GM18517 (cell line): ENCODE measurements around the gene GCNA.
"Not testable (repeated sequence)": the region's sequence is repeated elsewhere in the genome, so short reads cannot be mapped to it uniquely, and the experiment has no call there.

Experiments used
- ATAC-seq: cut with Tn5 transposase; IDR thresholded peaks from one replicate; pipeline ENCODE4 v1.9.1; 2021; ENCODE audit warnings: mild to moderate bottlenecking, moderate library complexity; ENCODE audit not compliant: unreplicated experiment

The GCNA gene

DNA sequence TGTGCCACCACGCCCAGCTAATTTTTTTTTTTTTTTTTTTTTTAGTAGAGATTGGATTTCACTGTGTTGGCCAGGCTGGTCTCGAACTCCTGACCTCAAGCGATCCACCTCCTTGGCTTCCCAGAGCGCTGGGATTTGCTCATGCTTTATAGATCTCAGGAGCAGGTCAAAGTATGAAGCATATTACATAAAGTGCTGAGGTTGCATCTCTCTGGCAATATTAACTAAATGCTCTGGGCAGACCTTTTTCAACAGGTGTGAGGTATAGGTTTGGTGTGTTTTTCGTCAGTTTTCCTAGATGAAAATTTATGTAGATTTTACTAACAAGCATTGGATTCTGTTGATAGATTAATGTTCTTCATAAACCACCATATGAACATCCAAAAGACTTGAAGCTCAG, 19.3 kb upstream of the GCNA start:
- ATAC-seq = no peak

DNA sequence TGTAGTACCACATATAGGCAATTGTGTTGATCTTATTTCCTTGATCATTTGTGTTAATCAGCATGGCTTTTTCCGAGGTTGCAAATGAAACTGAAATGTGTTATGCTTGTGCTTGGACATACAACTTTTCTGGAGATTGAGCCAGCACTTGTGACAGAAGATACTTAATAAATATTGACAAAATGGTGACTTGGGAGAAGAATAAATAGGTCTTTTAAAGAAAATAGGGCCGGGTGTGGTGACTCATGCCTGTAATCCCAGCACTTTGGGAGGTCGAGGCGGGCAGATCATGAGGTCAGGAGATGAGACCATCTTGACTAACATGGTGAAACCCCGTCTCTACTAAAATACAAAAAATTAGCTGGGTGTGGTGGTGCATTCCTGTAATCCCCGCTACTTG, 18.5 kb upstream of the GCNA start:
- ATAC-seq = not testable (repeated sequence)

DNA sequence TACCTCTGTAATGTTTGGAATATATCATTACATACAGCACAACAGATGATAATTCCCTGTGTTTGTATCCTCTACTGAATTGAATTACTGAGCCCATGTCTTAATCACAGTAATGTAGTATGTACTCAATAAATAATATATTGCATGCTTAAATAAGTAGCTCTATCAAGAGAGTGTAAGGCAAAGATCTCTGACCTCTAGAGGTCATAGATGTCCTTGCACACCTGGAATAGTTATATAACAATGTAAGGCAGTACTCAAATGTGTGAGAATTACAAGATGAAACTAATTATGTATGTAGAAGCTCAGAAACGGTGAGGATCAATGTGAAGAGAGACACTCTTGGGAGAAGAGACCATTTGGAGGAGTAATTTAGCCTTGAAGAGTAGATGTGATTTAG, 14.3 kb upstream of the GCNA start:
- no peak for ATAC-seq

DNA sequence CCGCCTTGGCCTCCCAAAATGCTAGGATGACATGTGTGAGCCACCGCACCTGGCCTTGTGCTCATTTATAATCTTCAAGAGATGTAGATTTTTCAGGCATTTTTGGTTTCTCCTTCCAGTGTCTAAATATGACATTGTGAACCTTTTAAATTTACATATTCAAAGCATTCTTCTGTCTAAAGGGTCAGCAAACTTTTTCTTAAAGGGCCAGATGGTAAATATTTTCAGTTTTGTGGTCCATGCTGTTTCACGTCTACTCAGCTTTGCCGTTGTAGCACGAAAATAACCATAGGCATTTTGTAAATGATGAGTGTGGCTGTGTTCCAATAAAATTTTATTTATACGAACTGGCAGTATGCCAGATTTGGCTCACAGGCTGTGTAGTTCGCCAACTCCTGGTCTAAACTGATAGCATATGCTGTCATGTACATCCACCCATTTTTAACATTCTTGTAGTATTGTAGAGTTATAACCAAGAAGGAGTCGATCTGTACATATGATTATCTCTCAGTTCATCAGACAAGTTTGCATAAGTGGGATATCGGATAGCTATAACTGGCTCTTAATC, 12.7 kb upstream of the GCNA start:
- ATAC-seq = no peak

DNA sequence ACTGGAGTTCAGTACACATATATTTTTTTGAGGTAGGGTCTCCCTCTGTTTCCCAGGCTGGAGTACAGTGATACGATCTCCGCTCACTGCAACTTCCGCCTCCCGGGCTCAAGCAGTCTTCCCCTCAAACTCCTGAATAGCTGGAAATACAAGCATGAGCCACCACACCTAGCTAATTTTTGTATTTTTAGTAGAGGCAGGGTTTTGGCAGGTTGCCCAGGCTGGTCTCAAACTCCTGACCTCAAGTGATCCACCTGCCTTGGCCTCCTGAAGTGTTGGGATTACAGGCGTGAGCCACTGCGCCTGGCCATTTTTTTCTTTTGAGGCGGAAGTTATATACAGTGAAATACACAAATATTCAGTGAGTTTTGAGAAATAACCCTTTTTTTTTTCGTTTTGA, 6.8 kb upstream of the GCNA start:
- not testable (repeated sequence) for ATAC-seq

DNA sequence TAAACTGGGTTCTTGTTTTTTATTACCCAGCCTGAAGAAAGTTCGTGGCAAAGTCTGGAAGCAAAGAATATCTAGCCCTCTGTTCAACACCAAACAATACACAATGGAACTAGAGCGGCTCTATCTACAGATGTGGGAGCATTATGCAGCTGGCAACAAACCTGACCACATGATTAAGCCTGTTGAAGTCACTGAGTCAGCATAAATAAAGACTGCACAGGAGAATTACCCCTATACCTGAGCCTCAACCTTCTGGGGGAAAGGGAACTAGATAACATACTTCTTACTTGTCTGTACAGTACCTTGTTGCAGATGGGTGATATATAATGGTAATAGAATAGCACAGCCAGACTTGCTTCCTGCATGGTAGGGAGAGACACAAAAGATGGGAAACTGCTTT, 4.6 kb upstream of the GCNA start:
- ATAC-seq = no peak

DNA sequence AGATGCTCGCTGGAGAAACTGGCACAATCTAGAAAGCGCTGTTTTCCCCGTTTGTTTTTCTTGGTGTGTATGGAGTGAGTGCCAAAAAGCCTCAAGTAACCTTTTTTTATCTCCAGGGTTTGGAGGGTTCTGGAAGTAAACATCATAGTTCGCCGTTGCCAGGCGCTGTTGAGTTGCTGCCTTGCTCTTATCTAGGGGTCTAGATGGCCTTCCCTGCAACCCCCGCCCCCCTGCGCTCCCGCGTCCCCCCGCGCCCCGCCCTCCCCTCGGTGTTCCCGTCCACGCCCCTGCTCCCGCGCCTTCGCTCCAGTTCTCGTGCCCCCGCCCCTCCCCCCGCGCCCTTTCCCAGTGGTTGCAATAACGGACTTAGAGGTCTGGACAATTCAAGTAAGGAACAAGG, 555 bp upstream of the GCNA start:
- no peak for ATAC-seq

DNA sequence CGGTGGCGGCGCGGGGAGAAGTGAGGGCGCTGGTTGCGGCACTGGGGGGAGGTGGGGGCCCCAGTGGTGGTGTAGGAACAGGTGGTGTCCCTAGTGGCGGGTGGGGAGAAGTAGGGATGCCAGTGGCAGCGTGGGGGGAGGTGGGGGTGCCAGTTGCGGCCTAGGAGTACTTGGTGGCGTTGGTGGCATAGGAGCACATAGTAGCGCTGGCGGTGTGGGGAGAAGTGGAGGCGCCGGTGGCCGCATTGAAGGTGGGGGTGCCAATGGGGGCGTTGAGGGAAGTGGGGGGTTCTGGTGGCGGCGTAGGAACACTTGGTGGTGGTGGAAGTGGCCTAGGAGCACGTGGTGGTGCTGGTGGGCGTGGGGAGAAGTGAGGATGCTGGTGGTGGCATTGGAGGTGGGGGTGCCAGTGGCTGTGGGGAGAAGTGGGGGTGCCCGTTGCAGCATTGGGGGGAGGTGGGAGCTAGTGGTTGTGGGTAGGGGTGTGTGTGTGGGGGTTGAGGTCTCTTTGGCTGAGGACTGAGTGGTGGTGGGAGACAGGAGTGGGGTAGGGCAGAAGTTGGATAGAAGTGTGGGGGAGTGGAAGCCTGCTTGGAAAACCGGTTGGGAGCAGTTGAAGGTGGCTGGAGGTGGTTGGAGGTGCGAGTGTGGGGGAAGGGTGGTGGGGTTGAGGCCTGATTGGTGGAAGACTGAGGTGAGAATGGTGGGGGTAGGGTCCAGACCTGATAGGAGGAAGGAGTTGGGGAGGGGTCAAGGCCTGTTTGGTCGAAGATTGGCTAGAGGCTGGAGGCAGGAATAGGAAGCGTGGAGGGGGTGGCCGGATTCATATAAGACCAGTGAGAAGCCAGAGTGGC, 1.1 kb downstream of the GCNA start:
- no peak for ATAC-seq

DNA sequence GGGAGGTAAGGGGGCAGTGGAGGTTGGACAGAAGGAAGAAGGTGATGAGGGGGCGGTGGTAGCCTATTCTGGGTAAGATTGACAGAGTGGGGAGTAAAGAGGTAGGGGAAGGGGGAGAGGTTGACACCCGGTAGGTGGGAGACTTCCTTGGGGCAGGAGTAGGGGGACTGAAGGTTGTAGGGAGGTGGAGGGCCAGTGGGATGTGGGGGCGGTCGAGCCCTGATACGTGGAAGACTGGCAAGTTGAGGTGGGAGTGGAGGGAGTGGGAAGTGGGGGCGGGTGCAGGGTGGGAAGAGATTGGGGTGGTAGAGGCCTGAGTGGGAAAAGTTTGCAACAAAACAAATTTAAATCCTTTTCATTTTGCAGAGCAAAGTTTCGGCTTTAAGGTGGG, 1.7 kb downstream of the GCNA start:
- ATAC-seq = no peak

DNA sequence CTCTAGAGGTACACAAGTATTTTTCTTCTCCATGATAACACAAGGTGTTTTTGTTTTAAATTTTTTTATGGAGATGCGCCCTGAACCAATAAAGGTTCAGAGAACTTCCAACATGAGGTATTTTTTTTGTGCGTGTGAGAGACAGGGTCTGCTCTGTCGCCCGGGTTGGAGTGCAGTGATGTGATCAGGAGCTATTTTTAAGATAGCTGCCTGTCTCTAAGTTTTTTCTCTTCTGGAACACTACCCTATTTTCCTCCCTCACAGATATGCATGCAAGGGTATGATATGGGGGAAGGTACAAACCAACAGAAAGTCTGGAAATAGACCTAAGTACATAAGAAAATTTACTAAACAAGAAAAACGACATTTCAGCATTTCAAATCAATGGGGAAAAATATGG, 3.0 kb downstream of the GCNA start:
- ATAC-seq = no peak

DNA sequence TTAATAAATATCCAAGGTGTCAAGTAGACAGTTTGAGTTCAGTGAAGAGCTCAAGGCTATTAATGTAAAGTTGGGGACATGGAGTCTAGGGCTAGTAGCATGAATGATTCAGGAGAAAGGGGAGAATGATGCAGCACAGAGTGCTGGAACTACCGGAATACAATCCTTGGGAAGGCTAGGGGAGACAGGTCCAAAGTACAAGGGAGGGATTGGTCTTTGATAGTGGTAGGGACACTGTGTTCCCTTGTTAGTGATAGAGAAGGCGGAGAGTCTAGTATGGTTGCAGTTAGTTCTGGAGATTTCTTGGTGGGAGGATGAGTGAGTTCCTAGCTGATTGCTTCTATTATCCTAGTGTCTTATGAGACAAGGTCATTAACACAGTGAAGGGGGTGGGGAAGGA, 8.7 kb downstream of the GCNA start:
- ATAC-seq = no peak

DNA sequence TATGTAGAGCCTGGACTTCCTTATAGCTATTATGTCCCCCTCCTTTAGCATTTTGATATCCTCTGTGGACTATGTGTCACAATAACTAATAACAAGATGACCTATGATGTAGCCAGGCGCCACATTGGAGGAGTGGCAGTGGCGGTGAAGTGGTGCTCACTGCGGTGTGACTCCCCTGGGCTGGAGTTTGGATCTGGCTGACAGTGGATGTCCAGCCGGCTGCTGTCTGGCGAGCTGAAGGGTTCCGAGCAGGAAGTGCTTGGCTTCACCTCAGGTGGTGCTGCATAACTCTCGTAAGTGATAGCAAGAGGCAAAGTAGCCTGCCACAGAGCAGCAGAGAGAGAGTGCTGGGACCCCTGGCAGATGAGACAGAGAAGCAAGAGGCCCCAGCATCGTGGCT, 15.0 kb downstream of the GCNA start:
- not testable (repeated sequence) for ATAC-seq

DNA sequence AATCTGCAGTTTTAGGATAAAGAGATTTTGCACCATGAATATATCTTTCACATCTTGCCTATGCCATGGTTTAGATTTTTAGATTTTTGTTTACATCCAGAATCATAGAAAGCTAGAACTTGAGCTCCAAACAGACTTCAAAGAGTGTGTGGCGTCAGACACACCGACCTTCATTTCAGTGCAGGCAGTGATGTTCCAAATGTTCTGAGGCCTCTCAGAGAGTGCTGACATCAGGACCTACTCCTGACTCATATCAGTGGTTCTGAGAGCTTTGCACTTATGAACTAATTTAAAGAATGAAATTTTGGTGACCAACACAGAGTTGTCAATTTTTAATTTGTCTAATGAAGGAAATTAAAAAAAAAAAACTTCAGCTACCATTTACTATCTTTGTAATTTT, 21.7 kb downstream of the GCNA start:
- ATAC-seq = no peak

DNA sequence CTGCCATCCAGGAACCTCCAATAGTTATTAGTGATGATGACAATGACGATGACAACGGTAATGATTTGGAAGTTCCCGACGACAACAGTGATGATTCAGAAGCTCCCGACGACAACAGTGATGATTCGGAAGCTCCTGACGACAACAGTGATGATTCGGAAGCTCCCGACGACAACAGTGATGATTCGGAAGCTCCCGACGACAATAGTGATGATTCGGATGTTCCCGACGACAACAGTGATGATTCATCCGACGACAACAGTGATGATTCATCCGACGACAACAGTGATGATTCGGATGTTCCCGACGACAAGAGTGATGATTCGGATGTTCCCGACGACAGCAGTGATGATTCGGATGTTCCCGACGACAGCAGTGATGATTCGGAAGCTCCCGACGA, 25.4 kb downstream of the GCNA start:
- ATAC-seq = no peak

DNA sequence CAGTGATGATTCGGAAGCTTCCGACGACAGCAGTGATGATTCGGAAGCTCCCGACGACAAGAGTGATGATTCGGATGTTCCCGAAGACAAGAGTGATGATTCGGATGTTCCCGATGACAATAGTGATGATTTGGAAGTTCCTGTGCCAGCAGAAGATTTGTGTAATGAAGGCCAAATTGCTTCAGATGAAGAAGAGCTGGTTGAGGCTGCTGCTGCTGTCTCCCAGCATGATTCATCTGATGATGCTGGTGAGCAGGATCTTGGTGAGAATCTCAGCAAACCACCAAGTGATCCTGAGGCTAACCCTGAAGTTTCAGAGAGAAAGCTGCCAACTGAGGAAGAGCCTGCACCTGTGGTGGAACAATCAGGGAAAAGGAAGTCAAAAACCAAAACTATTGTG, 25.9 kb downstream of the GCNA start:
- ATAC-seq = no peak

DNA sequence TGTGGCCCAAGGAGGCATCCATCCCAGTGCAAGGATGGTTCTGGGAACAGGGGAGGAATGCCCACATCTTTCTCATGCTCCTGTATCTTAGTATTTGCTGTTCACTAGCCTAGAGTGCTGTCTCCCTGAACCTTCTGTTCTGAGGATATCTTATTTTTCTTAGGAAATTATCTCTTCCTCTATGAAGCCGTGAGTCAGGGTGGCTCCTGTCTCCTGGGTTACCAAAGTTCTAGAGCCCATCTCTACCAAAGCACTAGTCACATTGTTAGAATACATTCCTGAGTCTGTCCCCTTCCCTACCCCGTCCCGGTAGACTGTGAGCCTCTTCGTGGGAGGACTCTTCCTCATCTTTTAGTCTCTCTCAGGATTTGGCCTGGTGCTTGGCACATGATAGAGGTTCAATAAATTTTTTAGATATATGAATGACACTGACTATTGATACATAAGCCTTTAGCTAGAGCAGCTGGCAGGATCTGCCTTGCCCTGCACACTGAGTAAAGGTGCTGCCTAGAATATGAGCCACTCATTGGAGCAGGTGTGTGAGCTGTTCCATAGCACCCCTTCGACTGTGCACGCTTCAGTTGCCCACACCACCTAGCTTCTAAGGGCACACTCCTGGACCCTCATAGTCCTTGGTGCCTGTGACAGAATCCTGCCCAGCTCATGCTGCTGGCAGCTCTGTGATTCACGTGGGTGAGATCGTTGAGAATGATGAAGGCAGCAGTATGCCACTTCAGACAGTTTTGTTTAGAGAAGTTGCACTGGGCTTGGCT, 26.7 kb downstream of the GCNA start:
- ATAC-seq = no peak

DNA sequence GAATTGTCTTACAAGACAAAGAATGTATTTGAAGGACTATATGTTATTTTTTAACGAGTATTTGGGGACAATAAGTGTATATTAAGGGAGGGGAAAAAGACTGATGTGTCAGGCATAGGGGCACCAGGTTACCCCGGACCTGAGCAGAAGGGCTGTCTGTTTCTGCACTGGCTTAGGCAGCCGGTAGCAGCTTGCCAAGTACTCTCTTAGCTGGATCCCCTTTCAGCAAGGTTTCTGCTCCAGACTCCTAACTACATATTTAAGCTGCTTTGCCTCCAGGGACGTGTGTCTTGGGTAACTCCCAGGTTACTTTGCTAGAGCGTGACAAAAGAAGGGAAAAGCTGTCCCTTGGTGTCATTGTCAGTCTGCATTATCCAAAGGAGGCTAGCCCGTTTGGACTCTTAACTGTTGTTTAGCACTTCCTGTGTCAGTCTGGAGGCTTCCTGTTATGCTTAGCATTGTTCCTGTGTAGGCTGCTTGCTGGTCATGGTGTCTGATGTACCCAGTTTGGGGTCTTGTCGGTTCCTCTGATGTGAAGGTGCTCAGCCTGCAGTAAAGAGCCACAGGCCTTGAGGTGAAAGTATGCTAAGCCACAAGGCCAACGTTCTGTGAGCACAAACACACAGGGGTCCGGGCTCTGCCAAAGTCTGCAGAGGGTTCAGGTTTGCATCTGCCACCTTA, 28.4 kb downstream of the GCNA start:
- ATAC-seq = no peak

DNA sequence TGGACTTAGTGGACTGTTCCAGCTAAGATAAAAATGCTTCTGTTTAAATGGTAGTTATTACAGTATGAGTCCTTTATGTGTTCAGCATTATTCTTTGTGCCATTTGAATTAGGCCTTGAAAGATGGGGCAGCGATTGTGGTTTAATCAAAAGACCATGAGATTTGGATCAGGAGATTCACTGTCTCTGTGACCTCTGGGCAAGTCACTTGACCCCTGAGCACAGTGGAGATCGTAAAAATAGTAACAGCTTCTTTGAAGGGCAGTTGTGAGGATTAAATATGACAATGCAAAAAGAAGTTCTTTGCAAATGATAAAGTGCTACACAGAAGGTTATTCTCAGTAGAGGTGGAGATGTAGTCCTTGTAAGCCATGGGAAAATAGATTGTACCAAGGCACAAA, 29.3 kb downstream of the GCNA start:
- no peak for ATAC-seq

DNA sequence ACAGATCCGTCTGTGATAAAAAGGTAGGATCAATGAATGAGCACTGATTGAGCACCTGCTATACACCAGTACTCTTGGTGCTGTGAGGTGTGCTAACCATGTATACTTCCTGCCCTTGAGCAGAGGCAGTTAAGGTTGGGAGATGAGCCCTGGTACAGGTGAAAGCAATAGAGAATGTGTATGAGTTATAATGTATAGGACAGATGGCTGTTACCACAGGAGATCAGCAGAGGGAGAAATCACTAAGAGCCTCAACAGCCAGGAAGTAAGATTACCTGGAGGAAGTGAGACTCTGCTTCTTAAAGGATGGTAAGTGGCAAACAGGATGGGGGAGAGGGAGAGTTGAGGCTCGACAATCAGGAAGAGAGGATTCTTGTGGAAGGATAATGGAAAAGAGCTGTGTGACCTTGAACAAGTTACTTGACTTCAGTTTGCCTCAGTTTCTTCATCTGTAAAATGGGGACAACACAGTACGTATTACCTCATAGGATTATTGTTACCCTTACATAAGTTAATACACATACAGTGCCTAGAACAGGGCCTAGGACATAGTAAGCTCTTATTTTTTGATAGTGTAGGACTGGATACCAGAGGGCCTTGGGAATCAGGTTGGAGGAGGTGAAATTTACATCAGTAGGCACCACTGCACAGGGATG, 31.0 kb downstream of the GCNA start:
- ATAC-seq = no peak

DNA sequence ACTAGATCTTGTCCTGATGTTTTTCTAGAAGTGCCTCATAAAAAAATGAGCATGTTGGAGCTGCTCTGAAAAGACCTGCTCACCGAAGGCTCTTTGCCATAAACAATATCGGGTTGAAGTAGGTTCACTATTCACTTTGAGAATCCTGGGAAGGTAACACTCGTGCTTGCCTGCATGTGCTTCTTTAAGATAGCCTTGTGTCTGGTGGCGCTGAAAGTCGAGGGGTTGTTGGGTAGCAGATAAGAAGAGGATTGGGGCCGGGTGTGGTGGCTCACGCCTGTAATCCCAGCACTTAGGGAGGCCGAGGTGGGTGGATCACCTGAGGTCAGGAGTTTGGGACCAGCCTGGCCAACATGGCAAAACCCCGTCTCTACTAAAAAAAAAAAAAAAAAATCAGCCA, 33.5 kb downstream of the GCNA start:
- not testable (repeated sequence) for ATAC-seq

DNA sequence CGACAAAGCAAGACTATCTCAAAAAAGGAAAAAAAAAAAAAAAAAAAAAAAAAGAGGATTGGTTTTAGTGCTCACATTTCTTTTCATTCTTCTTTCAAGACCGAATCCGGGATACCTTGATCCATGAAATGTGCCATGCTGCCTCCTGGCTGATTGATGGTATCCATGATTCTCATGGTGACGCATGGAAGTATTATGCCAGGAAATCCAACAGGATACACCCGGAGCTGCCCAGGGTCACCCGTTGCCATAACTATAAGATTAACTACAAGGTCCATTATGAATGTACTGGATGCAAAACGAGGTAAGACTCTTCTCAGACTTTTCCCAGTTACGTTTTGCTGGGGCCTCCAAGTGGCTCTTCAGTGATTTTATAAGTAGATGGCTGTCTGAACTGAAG, 34.0 kb downstream of the GCNA start:
- no peak for ATAC-seq
